Fibroblast of upper back skin (primary cell): Measurements from ENCODE around the gene SCAF11.

Experiments
- DNase-seq: peaks from one replicate; pipeline ENCODE4 v3.0.0-alpha.2; 2013

SCAF11 gene

DNA sequence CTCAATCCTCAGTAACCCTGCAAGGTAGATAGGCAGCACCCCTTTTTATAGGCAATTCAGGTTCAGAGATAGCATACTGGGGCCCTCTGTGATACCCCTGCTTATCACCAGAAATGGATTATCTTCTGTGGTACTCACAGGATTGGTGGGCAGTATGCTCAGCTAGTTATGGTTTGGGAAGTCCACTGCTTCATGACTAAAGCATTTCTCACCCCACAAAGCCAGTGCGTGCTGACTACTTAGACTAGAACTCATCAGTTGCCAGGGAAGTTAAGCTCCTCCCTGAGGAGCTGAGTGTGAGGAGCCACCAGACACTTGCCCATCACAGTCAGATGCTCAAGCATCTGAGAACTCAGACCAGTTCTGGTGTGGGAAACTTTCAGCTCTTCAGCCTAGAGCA is 76.3 kb downstream of the SCAF11 start:
- DNase-seq: peak; percentile 84

DNA sequence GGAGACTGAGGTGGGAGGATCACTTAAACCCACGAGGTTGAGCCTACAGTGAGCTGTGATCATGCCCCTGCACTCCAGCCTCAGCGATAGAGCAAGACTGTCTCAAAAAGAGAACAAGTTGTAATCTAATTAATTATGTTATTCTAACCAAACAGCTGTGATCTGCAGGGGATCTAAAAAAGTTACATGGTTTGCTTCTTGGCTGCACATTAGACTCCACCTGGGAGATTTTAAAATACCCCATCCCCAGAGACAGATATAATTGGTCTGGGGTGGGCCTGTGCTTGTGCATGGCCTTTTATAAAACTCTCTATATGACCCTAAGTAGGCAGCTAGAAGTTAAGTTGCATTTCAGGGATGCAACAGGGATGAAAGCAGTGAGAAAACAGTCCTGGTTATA is 76.7 kb downstream of the SCAF11 start:
- no peak for DNase-seq

DNA sequence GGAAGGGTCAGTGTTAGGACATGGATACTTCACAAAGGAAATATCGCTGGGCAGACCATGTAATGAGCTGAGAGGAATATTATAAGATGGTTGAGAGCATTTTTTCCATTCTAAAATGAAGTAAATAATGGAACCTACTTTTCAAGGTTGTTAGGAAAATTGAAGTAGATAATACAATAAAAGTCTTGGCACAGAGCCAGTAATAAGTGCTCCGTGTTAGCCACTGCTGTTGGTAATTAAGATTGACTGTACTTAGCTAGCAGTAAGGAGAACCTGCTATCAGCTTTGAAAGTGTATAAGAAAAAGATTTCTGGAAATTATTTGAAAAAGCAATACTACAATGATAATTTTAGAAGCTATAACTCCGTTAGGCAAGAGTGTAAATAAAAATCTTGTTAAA is 77.6 kb downstream of the SCAF11 start:
- DNase-seq: no peak

DNA sequence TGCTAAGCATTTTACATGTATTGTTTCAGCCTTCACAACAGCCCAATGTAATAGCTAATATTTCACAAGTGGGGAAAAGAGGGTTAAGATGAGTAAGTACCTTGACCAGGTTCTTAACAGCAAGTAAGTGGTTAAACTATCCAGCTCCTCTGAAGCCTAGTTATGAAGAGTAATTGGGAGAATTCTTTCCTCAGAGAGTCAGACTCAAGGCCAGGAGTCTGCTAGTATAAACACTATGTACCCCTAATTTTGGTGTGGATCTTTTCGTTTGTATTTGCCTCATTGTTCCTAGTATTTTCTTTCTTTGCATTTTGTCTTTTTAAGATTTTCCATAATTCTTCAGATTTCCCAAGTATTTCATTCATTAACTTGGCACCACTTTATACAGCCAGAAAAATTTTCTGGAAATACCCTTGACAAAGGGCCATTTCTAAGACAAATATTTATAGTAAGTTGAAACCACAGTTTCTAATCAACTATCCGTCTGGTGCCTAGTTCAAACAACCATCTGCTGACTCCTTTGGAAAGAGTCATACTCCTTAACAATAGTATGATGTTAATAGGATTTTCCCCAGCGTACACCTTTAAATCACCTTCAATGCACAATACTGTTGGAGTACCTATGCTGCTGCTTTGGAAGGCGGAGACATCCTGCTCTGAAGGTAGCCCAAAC is 81.2 kb downstream of the SCAF11 start:
- no peak for DNase-seq

DNA sequence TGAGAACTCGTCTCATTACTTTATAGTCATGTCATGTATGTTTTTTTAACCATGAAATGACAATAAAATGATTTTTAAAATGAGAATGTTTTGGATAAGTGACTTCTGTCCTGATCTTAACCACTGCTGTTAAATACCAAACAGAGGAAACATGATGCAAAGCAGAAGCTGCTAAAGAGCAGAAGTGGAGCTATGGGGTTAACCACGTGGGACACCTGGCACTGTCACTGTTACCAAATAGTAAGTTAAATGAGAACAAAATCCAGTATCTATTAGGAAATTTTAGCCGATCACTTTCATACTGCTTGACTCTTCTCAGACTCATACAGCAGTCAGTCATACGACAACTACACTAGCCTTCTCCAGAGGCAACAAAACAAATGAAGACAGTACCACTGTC is 82.4 kb downstream of the SCAF11 start:
- no peak for DNase-seq

DNA sequence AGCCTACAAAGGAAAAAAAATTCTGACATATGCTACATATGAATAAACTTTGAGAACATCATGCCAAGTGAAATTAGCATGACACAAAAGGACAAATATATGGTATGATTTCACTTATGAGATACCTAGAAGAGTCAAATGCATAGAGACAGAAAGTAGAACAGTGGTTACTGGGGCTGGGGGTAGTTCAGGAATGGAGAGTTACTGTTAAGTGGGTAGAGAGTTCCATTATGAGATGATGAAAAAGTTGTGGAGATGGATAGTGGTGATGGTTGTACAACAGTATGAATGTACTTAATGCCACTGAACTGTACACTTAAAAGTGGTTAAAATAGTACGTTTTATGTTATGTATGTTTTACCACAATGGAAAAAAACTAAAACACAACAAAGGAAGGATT is 92.3 kb downstream of the SCAF11 start:
- no peak for DNase-seq

DNA sequence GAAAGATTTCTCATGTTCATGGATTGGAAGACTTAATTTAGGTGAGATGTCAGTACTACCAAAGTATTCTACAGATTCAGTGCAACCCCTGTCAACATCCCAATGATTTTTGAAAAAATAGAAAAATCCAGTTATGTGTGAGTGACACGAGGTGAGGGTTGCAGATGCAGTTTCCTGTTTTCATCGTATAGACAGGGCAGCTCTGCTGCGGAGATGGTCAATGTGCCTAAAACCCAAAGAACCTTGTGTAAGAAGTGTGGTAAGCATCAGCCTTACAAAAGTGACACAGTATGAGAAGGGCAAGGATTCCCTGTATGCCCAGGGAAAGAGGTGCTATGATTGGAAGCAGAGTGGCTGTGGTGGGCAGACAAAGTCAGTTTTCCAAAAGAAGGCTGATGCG is 94.4 kb downstream of the SCAF11 start:
- no peak for DNase-seq

DNA sequence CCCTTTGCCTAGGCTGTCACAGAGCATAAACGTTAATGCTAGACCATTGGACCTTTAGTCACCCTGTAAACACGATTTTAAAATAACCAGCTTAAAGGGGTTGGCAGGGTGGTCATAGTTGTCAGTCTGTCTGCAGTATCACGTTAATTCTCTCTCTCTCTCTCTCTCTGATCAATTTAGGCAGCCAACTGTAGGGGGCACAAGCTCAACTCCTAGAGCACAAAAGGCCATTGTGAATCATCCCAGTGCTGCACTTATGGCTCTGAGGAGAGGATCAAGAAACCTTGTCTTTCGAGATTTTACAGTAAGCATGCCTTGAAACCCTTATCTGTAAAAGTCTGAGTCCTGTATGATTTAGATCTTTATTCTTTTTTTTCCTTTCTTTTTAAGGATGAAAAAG is 97.1 kb downstream of the SCAF11 start:
- DNase-seq: no peak

DNA sequence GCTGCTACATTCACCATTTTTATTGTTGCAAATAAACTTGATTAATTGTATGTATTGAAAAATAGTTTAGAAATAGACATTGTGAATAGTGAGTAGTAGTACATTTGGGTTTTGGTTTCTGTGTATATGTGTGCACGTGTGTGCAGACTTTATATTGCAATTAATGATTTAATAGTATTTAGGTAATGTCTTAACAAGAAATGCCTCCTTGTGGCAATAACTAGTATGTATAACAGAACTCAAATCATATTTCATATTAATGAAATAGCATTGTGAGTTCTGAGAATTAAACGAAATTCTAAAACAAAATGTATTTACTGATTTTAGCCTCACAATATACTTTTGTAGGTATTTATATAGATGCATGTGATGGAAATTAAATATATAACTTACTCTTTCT is 100.1 kb downstream of the SCAF11 start:
- DNase-seq: no peak

- no peak for DNase-seq
Observed at GRCh38 chr12:45887544-45887943, 102.8 kb downstream of the SCAF11 start.

GRCh38 chr12:45886685-45887084 is 103.7 kb downstream of the SCAF11 start:
- DNase-seq: no peak

GRCh38 chr12:45883187-45883586 is 107.2 kb downstream of the SCAF11 start:
- no peak for DNase-seq

GRCh38 chr12:45880533-45880932 is 109.8 kb downstream of the SCAF11 start:
- no peak for DNase-seq

DNA sequence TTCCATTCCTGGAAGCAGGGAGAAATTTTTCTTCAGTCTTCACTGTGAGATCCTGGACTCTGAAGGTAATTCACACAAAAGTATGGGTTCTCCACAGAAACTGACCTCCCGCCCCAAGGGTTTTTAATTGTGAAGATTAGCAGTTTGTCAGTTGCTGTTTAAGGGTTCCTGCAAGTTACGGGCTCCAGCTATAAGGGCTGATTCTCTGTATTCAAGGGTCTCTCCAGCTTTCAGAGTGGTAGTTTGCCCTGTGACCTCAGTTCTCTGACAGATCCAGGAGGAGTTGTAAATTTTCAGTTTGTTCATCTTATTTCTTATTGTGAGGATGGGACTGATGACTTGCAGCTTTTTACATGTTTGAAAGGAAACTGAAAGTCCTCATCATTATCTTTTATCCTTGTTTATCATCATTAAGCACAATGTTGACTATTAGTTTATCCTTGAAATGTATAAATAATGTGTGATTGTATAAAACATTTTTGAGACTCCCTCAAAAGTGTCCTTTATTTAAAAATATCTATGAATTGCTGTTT is 110.9 kb downstream of the SCAF11 start:
- no peak for DNase-seq

DNA sequence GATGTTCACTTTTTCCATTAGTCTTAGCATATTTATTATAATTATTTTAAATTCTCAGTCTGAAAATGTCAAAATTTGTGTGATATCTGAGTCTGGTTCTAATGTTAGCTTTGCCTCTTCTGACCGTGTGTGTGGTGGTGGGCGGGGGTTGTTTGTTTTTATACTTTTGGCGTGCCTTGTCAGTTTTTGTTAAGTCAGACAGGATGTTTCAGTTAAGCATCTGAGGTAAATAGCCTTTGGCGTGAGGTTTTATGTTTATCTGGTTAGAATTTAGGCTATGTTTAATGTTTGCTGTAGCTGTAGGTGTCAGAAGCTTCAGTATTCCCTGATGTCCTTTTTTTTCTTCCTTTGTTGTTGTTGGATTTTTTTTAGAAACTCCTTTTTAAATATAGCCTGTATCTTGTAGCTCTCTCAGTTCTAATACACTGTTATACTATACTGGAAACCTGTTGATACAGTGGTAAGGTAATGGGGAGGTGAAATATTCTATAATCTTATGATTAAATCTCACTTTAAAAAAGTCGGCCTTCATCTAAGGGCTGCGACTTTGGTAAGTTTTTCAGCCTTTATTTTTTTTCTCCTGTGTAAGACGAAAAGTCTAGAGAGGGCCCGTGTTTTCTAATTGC is 111.6 kb downstream of the SCAF11 start:
- DNase-seq: no peak

DNA sequence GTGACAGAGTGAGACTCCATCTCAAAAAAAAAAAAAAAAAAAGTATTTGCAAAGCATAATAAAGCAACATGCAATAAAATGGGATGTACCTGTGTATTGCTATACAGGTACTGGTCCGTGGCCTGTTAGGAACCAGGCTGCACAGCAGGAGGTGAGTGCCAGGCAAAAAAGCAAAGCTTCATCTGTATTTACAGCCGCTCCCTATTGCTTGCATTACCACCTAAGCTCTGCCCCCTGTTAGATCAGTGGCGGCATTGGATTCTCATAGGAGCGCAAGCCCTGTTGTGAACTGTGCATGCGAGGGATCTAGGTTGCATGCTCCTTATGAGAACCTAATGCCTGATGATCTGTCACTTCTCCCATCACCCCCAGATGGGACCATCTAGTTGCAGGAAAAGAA is 113.3 kb downstream of the SCAF11 start:
- DNase-seq: no peak

GRCh38 chr12:45872446-45872845 is 117.9 kb downstream of the SCAF11 start:
- no peak for DNase-seq
